Activated CD4-positive, CD25-positive, alpha-beta regulatory T cell treated with anti-CD3 and anti-CD28 coated beads, Interleukin-2, amount 50 U/mL, for 16 hours (primary cell): ENCODE data around the gene NPY1R.

ENCODE experiments used
- DNase-seq: peaks from one replicate; pipeline ENCODE4 v3.0.0-alpha.2; 2020; ENCODE audit warnings: low read depth, low spot score

The NPY1R gene

DNA sequence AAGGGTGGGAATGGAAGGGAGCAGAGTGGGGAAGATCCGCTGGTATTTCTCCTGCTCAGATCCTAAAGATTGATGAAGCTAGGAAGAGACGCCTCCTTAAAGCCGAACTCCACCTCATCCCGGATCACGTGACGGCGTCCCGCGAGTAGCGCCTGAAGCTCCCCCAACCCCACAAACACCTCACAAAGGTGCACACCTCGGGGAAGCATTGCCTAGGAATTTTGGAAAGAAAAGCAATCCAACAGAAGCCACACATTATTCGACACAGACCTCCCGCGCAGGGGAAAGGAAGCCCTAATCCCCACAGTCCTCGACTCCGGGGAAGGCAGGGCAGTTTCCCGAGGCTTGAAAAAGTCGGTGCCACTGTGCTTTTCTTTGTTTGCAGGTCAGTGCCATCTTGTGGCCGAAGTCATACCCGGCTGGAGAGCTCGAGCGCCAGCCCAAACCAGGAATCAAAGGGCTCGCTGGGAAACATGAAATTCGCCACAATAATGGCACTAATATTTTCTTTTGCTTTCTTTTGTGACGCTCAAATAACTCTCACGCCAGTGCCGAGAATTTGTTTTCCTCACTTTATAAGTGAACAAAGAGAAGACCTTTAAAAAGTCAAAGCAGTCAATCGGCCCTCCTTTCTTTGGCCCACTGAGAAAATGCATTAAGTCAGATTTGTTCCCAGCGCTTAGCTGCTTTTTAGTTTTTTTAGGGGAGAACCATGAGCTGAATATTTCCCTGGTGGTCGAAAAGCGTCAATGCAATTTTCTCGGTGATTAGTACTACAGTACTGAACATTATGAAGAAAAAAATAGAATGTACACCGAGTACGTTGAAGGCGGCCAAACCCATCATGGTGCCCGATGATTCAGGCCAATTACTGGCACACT lies at the start of gene NPY1R:
Gene NPY1R, minus strand, starts transcription at position 71 of the 881 bp plus-strand sequence. CDS start 6,042 bp downstream, outside the sequence.
- DNase-seq, result no peak

- no peak for DNase-seq
Measured at GRCh38 chr4:163380703-163381102, 48.3 kb upstream of the NPY1R start.

DNA sequence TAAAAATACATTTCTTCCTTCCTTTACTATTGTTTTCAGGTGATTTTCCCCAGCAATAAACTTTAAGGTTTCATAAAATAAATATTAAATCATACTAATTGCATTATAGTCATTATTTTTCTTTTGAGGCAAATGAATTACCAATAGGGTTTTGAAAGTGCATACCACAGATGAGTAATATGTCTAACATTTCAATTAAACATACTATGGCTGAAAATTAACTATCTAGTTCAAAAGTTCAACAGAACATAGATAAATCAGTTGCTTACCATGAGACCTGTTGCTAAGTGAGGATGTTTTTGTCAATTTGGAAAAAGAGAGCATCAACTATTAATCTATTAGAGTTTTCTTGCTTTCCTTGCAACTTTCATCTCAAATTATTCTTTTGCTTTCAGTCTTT lies 46.3 kb upstream of the NPY1R start:
- DNase-seq, result no peak

- DNase-seq, result no peak
Measured at GRCh38 chr4:163372029-163372428, 39.6 kb upstream of the NPY1R start.

DNA sequence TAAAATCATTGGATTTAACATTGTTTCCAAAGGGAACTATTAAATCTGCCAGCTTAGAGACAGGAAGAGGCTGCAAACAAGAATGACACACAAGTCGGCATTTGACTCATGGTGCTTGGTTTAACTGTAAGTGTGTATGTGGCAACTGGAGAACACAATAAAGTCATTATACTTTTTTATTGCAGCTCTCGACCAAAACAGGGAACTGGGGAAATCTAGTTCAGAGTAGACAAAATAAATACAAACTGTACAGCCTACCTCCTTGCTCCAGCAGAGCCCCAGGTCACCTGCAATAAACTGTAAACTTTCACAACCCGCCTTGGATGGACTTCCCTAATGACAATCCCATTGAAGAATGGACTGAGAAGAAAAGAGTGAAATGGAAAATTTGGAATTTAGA lies 35.3 kb upstream of the NPY1R start:
- no peak for DNase-seq

- DNase-seq, result no peak
Measured at GRCh38 chr4:163356104-163356503, 23.7 kb upstream of the NPY1R start.

DNA sequence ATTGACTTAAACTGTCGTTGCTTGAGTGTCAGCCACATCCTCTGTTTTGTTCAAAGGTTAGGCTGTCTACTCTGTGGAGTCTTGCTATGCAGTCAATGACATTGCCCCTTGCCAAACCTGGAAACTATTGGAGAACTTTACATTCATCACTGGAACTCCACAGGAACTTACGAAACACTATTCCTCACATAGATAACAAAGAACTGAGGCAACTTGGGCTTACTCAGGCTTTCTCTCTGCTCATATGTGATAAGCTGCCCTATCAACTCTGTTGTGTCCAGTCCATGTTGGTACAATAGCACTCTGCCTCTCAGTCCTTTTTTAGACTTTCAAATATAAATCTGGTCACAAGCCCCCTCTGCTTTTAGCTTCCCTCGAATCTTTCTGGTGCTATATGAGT lies 20.7 kb upstream of the NPY1R start:
- DNase-seq, result no peak

GRCh38 chr4:163350672-163351071 lies 18.3 kb upstream of the NPY1R start:
- DNase-seq, result no peak

- no peak for DNase-seq
Measured at GRCh38 chr4:163344147-163345125, 12.0 kb upstream of the NPY1R start.

DNA sequence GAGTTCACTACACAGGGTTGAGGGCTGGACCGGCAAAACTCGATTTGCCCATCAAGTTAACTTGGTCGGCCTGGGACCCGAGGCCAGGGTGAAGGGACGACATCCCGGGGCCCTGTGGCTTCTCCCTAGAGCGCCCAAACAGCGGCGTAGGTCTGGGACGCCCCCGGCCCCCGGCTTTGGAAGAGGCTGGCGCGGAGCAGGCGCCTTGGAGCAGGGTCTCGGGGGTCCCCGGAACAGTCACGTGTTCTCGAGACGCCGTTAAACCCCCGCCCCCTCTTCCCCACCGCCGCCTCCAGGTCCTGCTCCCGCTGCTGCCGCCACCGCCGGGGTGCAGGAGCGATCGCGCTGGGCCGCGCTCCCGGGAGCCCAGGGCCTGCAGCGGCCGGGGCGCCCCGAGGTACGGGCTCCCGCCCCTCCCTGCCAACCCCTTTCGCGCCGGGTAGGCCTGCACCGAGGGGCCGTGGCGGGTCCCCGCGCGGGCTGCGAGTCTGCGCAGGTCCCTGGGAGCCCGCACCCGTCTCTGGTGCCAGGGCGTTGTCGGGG lies 11.3 kb upstream of the NPY1R start, which contains the start of gene NPY5R:
Gene NPY5R, plus strand, starts transcription at position 289 of the 543 bp plus-strand sequence. CDS start 6,382 bp downstream, outside the sequence.
- DNase-seq, result no peak

DNA sequence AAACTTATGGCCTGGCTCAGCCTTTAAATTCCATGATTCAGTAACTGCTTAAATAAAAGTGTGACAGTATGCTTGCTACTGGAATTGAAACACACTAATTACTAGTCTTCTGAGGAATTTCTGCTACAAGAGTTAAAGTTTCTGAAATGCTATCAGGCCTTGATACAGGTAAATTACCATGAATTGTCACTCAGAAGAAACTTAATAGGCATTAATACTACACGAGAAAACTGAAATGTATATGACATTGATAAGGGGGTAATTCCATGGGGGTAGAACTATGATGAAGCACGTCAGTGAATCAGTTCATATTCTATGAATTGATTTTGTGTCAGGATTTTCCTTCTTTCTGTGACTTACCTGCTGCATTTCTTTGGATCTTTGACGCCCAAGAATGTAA lies 3.0 kb upstream of the NPY1R start:
- no peak for DNase-seq

- DNase-seq, result no peak
Measured at GRCh38 chr4:163331629-163332376, 593 bp downstream of the NPY1R start.

- no peak for DNase-seq
Measured at GRCh38 chr4:163330916-163331628, 1.3 kb downstream of the NPY1R start.

DNA sequence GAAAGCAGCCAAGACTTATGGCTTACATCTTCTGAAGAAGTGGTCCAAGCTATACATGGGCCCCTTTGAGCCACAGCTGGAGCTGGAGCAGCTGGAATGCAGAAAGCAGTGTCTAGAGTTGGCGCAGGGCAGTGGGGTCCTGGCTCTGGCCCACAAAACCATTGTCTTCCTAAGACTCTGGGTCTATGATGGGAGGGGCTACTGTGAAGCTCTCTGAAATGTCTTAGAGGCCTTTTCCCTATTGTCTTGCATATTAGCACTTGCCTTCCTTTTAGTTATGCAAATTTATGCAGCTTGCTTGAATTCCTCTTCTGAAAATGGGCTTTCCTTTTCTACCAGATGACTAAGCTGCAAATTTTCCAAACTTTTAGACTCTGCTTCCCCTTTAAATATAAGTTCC lies 15.3 kb downstream of the NPY1R start:
- no peak for DNase-seq

- DNase-seq, result no peak
Measured at GRCh38 chr4:163309466-163309865, 22.9 kb downstream of the NPY1R start.

DNA sequence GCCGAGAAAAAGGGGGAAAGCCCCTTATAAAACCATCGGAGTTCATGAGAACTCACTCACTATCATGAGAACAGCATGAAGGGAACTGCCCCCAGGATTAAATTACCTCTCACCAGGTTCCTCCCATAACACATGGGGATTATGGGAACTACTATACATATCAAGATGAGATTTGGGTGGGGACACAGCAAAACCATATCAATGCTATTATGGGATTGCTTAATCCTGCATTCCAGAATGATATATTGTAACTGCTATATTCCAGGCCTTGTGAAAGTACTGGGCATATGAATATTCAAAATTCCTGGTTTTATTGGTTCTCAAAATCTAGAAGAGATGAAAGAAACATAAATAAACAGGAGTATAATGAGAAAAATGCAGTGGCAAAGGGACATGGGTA lies 29.3 kb downstream of the NPY1R start:
- no peak for DNase-seq

DNA sequence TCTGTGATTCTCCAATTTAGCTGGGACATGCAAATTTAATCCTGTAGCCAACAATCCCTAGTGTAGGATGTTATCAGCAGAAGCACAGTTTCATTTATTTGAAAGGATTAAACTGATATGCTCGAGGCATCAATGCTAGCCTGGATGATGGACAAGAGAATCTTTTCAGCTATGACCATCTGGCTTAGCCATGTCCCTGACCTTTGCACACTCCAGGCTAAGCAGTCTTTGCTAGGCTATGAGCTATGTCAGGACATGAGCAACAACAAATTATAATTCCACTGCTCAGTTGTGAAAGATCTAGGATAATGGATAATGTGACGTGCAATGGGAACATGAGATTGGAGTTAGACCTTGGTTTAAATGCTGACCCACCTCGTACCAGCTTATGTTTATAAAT lies 32.0 kb downstream of the NPY1R start:
- no peak for DNase-seq

DNA sequence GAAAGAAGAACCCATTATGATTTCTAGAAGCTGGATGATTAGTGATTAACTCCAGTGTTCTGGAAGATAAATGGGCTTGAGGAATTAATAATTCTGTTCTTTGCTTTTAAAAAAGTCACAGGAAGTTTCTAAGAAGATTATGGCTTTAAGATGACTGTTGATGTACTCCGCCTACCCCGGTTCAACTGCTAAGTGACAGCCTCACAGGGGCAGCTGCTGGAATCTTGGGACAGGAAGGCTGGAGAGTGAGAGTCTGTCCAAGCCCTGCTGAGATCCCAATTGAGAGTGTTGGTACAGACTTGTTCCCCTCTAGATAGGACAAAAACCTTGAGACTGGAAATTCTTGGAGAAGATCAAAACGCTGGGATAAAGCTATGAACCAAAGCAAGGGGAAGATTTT lies 37.3 kb downstream of the NPY1R start:
- DNase-seq, result no peak

GRCh38 chr4:163284304-163284703 lies 48.1 kb downstream of the NPY1R start:
- DNase-seq, result no peak

- no peak for DNase-seq
Measured at GRCh38 chr4:163280703-163281519, 51.5 kb downstream of the NPY1R start.
